Measurements from ENCODE around the gene KBTBD4. TPM values are rescaled to one million over a fixed set of nuclear protein-coding genes. Genes with fewer than 3 reads are reported as not detected.

KBTBD4 gene
- total and polyA plus RNA-seq, 4 donors: 5.6 to 12.0 (median 8.6) TPM

DNA sequence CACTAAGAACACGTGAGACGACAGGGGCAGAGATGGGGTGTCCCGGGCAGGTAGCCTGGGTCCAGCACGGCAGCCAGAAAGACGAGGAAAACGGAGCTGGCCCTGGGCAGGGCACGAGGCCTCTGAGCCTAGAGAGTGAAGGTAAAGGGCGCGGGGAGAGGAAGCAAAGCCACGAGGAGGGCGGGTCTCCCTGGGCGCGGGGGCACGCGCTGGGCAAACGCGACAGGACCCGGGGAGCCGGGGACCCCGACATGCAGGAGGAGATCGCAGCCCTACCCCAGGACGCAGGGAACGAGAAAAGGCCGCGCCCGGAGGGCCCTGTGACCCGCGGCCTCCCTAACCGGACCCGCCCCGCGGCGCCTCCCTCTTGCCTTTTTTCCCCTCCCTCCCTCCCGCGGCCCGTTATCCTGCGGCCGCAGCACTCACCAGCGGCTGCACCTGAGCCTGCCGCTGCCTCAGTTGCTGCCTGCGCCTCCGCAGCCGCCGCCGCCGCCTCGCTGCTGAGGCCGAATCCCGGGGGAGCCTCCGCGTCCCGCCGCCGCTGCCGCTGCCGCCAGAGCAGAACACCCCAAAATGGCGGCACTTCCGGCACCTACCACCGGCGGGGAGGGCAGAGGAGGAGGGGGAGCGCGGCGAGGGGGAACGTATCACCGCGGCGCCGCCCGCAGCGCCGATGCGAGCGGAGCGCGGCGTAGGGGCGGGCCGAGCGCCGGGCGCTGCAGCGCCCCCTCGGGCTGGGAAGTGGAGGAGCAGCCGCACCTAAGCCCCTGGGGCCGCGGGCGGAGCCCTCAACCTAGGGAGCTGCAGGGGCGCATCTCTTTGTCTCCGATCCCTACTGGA lies 26.0 kb downstream of the KBTBD4 start, which contains the start of gene CELF1:
Gene CELF1, minus strand, starts transcription at position 567 of the 840 bp plus-strand sequence. CDS start 53,609 bp downstream, outside the sequence.
- Histone ChIP-seq H3K4me1 (ENCODE audit: control insufficient read depth in 4 of 4, insufficient read depth in 4 of 4, low read length in 3 of 4) (peaks cover 15 to 27% (median 25%) of the 10 kb centered on the region in 4 donors), H3K36me3 (ENCODE audit: control insufficient read depth in 4 of 4, insufficient read depth in 3 of 4, low read depth in 1 of 4, low read length in 3 of 4) (no peaks in the 10 kb centered on the region), H3K9ac (ENCODE audit: low read depth in 1 of 2, low read length in 2 of 2) (peak within 1 kb of the TSS; percentile 93 to 96), H3K27ac (ENCODE audit: low read depth in 1 of 2, low read length in 2 of 2) (peak within 1 kb of the TSS; percentile 93 to 96), H3K4me3 (ENCODE audit: low read depth in 1 of 3, low read length in 3 of 3) (peak within 1 kb of the TSS; percentile 84 to 96 (median 85)), H3K27me3 (ENCODE audit: control insufficient read depth in 4 of 4, insufficient read depth in 4 of 4, low read length in 3 of 4) (no peaks in the 10 kb centered on the region), H3K9me3 (ENCODE audit: control insufficient read depth in 4 of 4, low read length in 3 of 4) (no peaks in the 10 kb centered on the region)
- under 1% methylated on average over 89 of the region's 89 CpGs for WGBS
- DNase-seq (ENCODE audit: low spot score): peak; percentile 90
- TF ChIP-seq YY1 (IDR thresholded peaks at IDR 0.05) (peak; percentile 96), RAD21 (IDR thresholded peaks at IDR 0.05) (peak; percentile 46 to 61), SP1 (IDR thresholded peaks at IDR 0.05) (no peak), TAF1 (conservative IDR thresholded peaks at IDR 0.05) (no peak), GABPA (IDR thresholded peaks at IDR 0.05 in 1 of 2, conservative IDR thresholded peaks at IDR 0.05 in 1 of 2) (peak in 1 of 2 donors; percentile 79)
- TF ChIP-seq, protein P1, sequence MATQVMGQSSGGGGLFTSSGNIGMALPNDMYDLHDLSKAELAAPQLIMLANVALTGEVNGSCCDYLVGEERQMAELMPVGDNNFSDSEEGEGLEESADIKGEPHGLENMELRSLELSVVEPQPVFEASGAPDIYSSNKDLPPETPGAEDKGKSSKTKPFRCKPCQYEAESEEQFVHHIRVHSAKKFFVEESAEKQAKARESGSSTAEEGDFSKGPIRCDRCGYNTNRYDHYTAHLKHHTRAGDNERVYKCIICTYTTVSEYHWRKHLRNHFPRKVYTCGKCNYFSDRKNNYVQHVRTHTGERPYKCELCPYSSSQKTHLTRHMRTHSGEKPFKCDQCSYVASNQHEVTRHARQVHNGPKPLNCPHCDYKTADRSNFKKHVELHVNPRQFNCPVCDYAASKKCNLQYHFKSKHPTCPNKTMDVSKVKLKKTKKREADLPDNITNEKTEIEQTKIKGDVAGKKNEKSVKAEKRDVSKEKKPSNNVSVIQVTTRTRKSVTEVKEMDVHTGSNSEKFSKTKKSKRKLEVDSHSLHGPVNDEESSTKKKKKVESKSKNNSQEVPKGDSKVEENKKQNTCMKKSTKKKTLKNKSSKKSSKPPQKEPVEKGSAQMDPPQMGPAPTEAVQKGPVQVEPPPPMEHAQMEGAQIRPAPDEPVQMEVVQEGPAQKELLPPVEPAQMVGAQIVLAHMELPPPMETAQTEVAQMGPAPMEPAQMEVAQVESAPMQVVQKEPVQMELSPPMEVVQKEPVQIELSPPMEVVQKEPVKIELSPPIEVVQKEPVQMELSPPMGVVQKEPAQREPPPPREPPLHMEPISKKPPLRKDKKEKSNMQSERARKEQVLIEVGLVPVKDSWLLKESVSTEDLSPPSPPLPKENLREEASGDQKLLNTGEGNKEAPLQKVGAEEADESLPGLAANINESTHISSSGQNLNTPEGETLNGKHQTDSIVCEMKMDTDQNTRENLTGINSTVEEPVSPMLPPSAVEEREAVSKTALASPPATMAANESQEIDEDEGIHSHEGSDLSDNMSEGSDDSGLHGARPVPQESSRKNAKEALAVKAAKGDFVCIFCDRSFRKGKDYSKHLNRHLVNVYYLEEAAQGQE (IDR thresholded peaks at IDR 0.05): peak; percentile 43
- TF ChIP-seq, protein P2, sequence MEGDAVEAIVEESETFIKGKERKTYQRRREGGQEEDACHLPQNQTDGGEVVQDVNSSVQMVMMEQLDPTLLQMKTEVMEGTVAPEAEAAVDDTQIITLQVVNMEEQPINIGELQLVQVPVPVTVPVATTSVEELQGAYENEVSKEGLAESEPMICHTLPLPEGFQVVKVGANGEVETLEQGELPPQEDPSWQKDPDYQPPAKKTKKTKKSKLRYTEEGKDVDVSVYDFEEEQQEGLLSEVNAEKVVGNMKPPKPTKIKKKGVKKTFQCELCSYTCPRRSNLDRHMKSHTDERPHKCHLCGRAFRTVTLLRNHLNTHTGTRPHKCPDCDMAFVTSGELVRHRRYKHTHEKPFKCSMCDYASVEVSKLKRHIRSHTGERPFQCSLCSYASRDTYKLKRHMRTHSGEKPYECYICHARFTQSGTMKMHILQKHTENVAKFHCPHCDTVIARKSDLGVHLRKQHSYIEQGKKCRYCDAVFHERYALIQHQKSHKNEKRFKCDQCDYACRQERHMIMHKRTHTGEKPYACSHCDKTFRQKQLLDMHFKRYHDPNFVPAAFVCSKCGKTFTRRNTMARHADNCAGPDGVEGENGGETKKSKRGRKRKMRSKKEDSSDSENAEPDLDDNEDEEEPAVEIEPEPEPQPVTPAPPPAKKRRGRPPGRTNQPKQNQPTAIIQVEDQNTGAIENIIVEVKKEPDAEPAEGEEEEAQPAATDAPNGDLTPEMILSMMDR (IDR thresholded peaks at IDR 0.05; ENCODE audit: low read depth, low read length, missing input control): peak; percentile 88
- TF ChIP-seq, protein P3, sequence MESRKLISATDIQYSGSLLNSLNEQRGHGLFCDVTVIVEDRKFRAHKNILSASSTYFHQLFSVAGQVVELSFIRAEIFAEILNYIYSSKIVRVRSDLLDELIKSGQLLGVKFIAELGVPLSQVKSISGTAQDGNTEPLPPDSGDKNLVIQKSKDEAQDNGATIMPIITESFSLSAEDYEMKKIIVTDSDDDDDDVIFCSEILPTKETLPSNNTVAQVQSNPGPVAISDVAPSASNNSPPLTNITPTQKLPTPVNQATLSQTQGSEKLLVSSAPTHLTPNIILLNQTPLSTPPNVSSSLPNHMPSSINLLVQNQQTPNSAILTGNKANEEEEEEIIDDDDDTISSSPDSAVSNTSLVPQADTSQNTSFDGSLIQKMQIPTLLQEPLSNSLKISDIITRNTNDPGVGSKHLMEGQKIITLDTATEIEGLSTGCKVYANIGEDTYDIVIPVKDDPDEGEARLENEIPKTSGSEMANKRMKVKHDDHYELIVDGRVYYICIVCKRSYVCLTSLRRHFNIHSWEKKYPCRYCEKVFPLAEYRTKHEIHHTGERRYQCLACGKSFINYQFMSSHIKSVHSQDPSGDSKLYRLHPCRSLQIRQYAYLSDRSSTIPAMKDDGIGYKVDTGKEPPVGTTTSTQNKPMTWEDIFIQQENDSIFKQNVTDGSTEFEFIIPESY (IDR thresholded peaks at IDR 0.05): no peak

DNA sequence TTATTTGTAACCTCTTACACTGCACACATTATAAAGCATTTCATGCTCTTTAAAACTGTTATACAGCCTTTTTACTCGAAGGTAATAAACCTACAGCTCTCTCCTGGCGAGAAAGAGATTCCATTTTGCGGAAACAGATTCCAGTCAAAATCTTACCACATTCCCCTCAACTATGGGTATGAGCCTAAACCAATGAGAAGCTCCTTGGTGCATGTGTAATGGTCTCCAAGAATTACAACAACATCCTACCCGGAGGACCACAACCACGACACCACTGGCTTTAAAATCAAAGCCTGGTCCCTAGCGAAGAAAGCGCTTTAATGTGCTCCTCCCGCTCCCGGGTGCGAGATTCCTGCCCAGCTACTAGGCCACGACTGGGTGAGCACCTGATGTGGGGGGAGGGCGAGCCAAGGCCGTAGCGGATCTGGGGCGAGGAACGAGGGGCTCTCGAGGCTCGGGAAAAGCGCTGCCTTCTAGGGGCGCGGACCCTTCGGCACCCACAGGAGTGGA lies 26.7 kb downstream of the KBTBD4 start:
- 1% methylated on average over 22 of the region's 22 CpGs for WGBS
- Histone ChIP-seq H3K27ac (ENCODE audit: low read depth in 1 of 2, low read length in 2 of 2) (peak overlapping the region; percentile 93 to 96), H3K36me3 (ENCODE audit: control insufficient read depth in 4 of 4, insufficient read depth in 3 of 4, low read depth in 1 of 4, low read length in 3 of 4) (no peaks in the 10 kb centered on the region), H3K9ac (ENCODE audit: low read depth in 1 of 2, low read length in 2 of 2) (peak overlapping the region; percentile 93 to 96), H3K27me3 (ENCODE audit: control insufficient read depth in 4 of 4, insufficient read depth in 4 of 4, low read length in 3 of 4) (no peaks in the 10 kb centered on the region), H3K9me3 (ENCODE audit: control insufficient read depth in 4 of 4, low read length in 3 of 4) (no peaks in the 10 kb centered on the region), H3K4me1 (ENCODE audit: control insufficient read depth in 4 of 4, insufficient read depth in 4 of 4, low read length in 3 of 4) (peaks cover 16 to 32% (median 27%) of the 10 kb centered on the region in 4 donors), H3K4me3 (ENCODE audit: low read depth in 1 of 3, low read length in 3 of 3) (peak overlapping the region; percentile 84 to 96 (median 85))
- DNase-seq (ENCODE audit: low spot score): no peak
- peak; percentile 10 for TF ChIP-seq YY1 (IDR thresholded peaks at IDR 0.05)
- no peak for TF ChIP-seq EGR1 (IDR thresholded peaks at IDR 0.05; ENCODE audit: low read depth in 2 of 2)
- TF ChIP-seq, protein P1 (IDR thresholded peaks at IDR 0.05): peak; percentile 25

All from liver (tissue), 9 donors.